Keratinocyte (primary cell): ENCODE results near the gene RCCD1. TPM values are rescaled to one million over a fixed set of nuclear protein-coding genes. Genes with fewer than 3 reads are reported as not detected.
"Not testable (repeated sequence)": the region's sequence is repeated elsewhere in the genome, so short reads cannot be mapped to it uniquely, and the experiment has no call there.

Experiments
- DNase-seq: peaks from one replicate; pipeline ENCODE4 v3.0.0-alpha.2; 2011; ENCODE audit warnings: low read depth, missing footprints, low spot score
- FAIRE-seq: peaks from 2 replicates; lab custom pipeline; 2011; peaks lifted over from hg19 to GRCh38; lab: Jason Lieb, UNC
- H2AFZ ChIP-seq: 2 replicates; pipeline ENCODE4 v1.6.0; 2012; ENCODE audit warnings: low read length, control low read depth, inconsistent platforms; ENCODE audit not compliant: control insufficient read depth
- H3K27ac ChIP-seq: 2 replicates; pipeline ENCODE4 v1.5.1; 2011; ENCODE audit warnings: low read length; ENCODE audit not compliant: control insufficient read depth, insufficient read depth
- H3K27me3 ChIP-seq: 3 replicates; pipeline ENCODE4 v1.6.0; 2011; ENCODE audit warnings: low read length; ENCODE audit not compliant: control insufficient read depth, insufficient read depth; ENCODE audit errors: extremely low read depth
- H3K36me3 ChIP-seq, 2 experiments: 2 replicates in 1 of 2; 3 replicates in 1 of 2; pipeline ENCODE4 v1.5.1; 2011; ENCODE audit warnings: low read length in 2 of 2, mild to moderate bottlenecking in 1 of 2; ENCODE audit not compliant: control insufficient read depth in 2 of 2, insufficient read depth in 2 of 2; ENCODE audit errors: extremely low read depth in 1 of 2
- H3K4me1 ChIP-seq: 3 replicates; pipeline ENCODE4 v1.5.1; 2011; ENCODE audit warnings: low read length; ENCODE audit not compliant: control insufficient read depth, insufficient read depth; ENCODE audit errors: extremely low read depth
- H3K4me2 ChIP-seq: 3 replicates; pipeline ENCODE4 v1.6.0; 2011; ENCODE audit warnings: low read depth, low read length; ENCODE audit not compliant: control insufficient read depth, insufficient read depth; ENCODE audit errors: extremely low read depth
- H3K4me3 ChIP-seq, 3 experiments: fragments of 200-600 bp in 1 of 3; sonication (generic) in 1 of 3; 2 replicates in 2 of 3; 3 replicates in 1 of 3; pipeline ENCODE4 v1.5.1; 2011 to 2016; ENCODE audit warnings: low read length in 3 of 3, mild to moderate bottlenecking in 3 of 3, control low read depth in 2 of 3, inconsistent platforms in 1 of 3, low read depth in 1 of 3, mixed read lengths in 1 of 3, mixed run types in 1 of 3, moderate library complexity in 1 of 3; ENCODE audit not compliant: control insufficient read depth in 2 of 3, insufficient read depth in 2 of 3; ENCODE audit errors: extremely low read depth in 1 of 3
- H3K79me2 ChIP-seq: 2 replicates; pipeline ENCODE4 v1.6.0; 2012; ENCODE audit warnings: low read length; ENCODE audit not compliant: control insufficient read depth, insufficient read depth
- H3K9ac ChIP-seq: 3 replicates; pipeline ENCODE4 v1.6.0; 2011; ENCODE audit warnings: low read length; ENCODE audit not compliant: control insufficient read depth, insufficient read depth; ENCODE audit errors: extremely low read depth
- H3K9me1 ChIP-seq: 3 replicates; pipeline ENCODE4 v1.6.0; 2011; ENCODE audit warnings: low read length; ENCODE audit not compliant: control insufficient read depth, insufficient read depth; ENCODE audit errors: extremely low read depth
- H3K9me3 ChIP-seq: 2 replicates; pipeline ENCODE4 v1.5.1; 2012; ENCODE audit warnings: low read depth, low read length; ENCODE audit not compliant: control insufficient read depth
- H4K20me1 ChIP-seq: 3 replicates; pipeline ENCODE4 v1.6.0; 2011; ENCODE audit warnings: low read length; ENCODE audit not compliant: control insufficient read depth, insufficient read depth; ENCODE audit errors: extremely low read depth
- CTCF ChIP-seq, 3 experiments: IDR thresholded peaks in 1 of 3; conservative IDR thresholded peaks in 1 of 3; optimal IDR thresholded peaks in 1 of 3; 2 replicates in 2 of 3; 3 replicates in 1 of 3; pipeline versions ENCODE3 to v1.5.1; 2011; ENCODE audit warnings: low read length in 3 of 3, mild to moderate bottlenecking in 3 of 3, moderate library complexity in 2 of 3, control low read depth in 1 of 3, inconsistent platforms in 1 of 3; ENCODE audit not compliant: insufficient read depth in 2 of 3; ENCODE audit errors: extremely low read depth in 1 of 3
- EZH2 ChIP-seq: IDR thresholded peaks from one replicate; pipeline ENCODE4 v1.6.1; 2012; ENCODE audit warnings: inconsistent platforms, mild to moderate bottlenecking, low read length, moderate library complexity
- dilution Hi-C: fragments of 300-500 bp; cut with MboI; formaldehyde crosslinking; loops from one replicate; pipeline ENCODE4 v1.7.0; 2020; ENCODE audit warnings: low sequenced_read_pairs; ENCODE audit not compliant: extremely low pct_ligation_motif_present
- polyA plus RNA-seq, 5 experiments: library from polyadenylated mRNA; depleted of rRNA in 3 of 5; stranded (reverse) in 3 of 5; stranded (forward) in 1 of 5; unstranded in 1 of 5; fragments of >200 nt; gene quantifications; 1 replicate in 1 of 5; 2 replicates in 3 of 5; 3 replicates in 1 of 5; pipeline versions ENCODE4 v1.2.1 to v1.2.3, GENCODE V29; 2011 to 2012; ENCODE audit warnings: missing spikeins in 2 of 5, low read depth in 1 of 5, low replicate concordance in 1 of 5

RCCD1 gene
- polyA plus RNA-seq, 1 donor (not counting 4 experiments of a cell fraction or from before 2014, with no cell fraction given), result 7.8 TPM

GRCh38 chr15:90921887-90922286 lies 32.8 kb upstream of the RCCD1 start:
- Histone ChIP-seq H3K4me2 (no peak overlapping the region), H2AFZ (no peak overlapping the region), H3K79me2 (no peaks in the 10 kb centered on the region), H4K20me1 (no peaks in the 10 kb centered on the region), H3K27me3 (no peaks in the 10 kb centered on the region), H3K9me1 (no peaks in the 10 kb centered on the region), H3K4me1 (no peaks in the 10 kb centered on the region), H3K27ac (no peak overlapping the region), H3K4me3 (no peak overlapping the region), H3K36me3 (peaks cover 11% of the 10 kb centered on the region in 2 experiments), H3K9me3 (no peaks in the 10 kb centered on the region), H3K9ac (no peak overlapping the region)
- TF ChIP-seq CTCF (optimal IDR thresholded peaks at IDR 0.05 in 1 of 3, IDR thresholded peaks at IDR 0.05 in 1 of 3, conservative IDR thresholded peaks at IDR 0.05 in 1 of 3; ENCODE audit: extremely low read depth in 1 of 3, insufficient read depth in 2 of 3, low read length in 3 of 3), result no peak
- TF ChIP-seq EZH2, result no peak
- DNase-seq (no peak), FAIRE-seq (no peak)
- dilution Hi-C loops, result no loop called here

GRCh38 chr15:90922712-90923322 lies 31.9 kb upstream of the RCCD1 start:
- DNase-seq, H3K9me1 ChIP-seq, H3K79me2 ChIP-seq, H3K4me2 ChIP-seq, H3K27ac ChIP-seq, FAIRE-seq, H2AFZ ChIP-seq, H3K4me3 ChIP-seq, H3K27me3 ChIP-seq, H4K20me1 ChIP-seq, H3K4me1 ChIP-seq, dilution Hi-C loops, H3K9me3 ChIP-seq, H3K9ac ChIP-seq: not testable (repeated sequence)
- peaks cover 6 to 11% of the 10 kb centered on the region in 2 experiments for H3K36me3 ChIP-seq

GRCh38 chr15:90924375-90924774 lies 30.3 kb upstream of the RCCD1 start:
- Histone ChIP-seq H3K4me1 (peaks cover 4% of the 10 kb centered on the region), H3K9me1 (no peaks in the 10 kb centered on the region), H3K4me2 (no peak overlapping the region), H3K4me3 (no peak overlapping the region), H3K27ac (no peak overlapping the region), H2AFZ (no peak overlapping the region), H3K79me2 (no peaks in the 10 kb centered on the region), H3K9me3 (no peaks in the 10 kb centered on the region), H4K20me1 (no peaks in the 10 kb centered on the region), H3K9ac (no peak overlapping the region), H3K36me3 (peaks cover 2 to 6% of the 10 kb centered on the region in 2 experiments), H3K27me3 (no peaks in the 10 kb centered on the region)
- dilution Hi-C loops, result no loop called here
- no peak for TF ChIP-seq EZH2
- no peak for TF ChIP-seq CTCF (optimal IDR thresholded peaks at IDR 0.05 in 1 of 3, IDR thresholded peaks at IDR 0.05 in 1 of 3, conservative IDR thresholded peaks at IDR 0.05 in 1 of 3; ENCODE audit: extremely low read depth in 1 of 3, insufficient read depth in 2 of 3, low read length in 3 of 3)
- FAIRE-seq (no peak), DNase-seq (no peak)

GRCh38 chr15:90926766-90927165 lies 27.9 kb upstream of the RCCD1 start:
- DNase-seq, H3K9ac ChIP-seq, H3K79me2 ChIP-seq, dilution Hi-C loops, H2AFZ ChIP-seq, H3K9me3 ChIP-seq, H3K27me3 ChIP-seq, H4K20me1 ChIP-seq, H3K4me3 ChIP-seq, H3K9me1 ChIP-seq, H3K4me2 ChIP-seq, H3K36me3 ChIP-seq, FAIRE-seq, H3K27ac ChIP-seq: not testable (repeated sequence)
- H3K4me1 ChIP-seq, result peaks cover 17% of the 10 kb centered on the region
